IgD-negative memory B cell (primary cell): Measurements from ENCODE around the gene UBE2C. TPM values are rescaled to one million over a fixed set of nuclear protein-coding genes. Genes with fewer than 3 reads are reported as not detected.
"Not testable (repeated sequence)": the region's sequence is repeated elsewhere in the genome, so short reads cannot be mapped to it uniquely, and the experiment has no call there.

Experiments used
- H3K27ac Mint-ChIP-seq, 3 donors: one replicate each; pipeline ENCODE4 v1.8.0; 2020 to 2022; ENCODE audit warnings: mild to moderate bottlenecking in 3 of 3, mixed read lengths in 3 of 3, moderate library complexity in 1 of 3
- H3K27me3 Mint-ChIP-seq: one replicate; pipeline ENCODE4 v1.8.0; 2021; ENCODE audit warnings: mixed read lengths
- H3K36me3 Mint-ChIP-seq: one replicate; pipeline ENCODE4 v1.8.0; 2020; ENCODE audit warnings: mild to moderate bottlenecking, mixed read lengths
- H3K4me1 Mint-ChIP-seq, 3 donors: one replicate each; pipeline ENCODE4 v1.8.0; 2020 to 2022; ENCODE audit warnings: mixed read lengths in 3 of 3, mild to moderate bottlenecking in 1 of 3
- H3K4me3 Mint-ChIP-seq, 4 donors: one replicate each; pipeline ENCODE4 v1.8.0; 2020 to 2022; ENCODE audit warnings: mild to moderate bottlenecking in 4 of 4, mixed read lengths in 4 of 4, moderate library complexity in 3 of 4
- H3K9me3 Mint-ChIP-seq, 3 donors: one replicate each; pipeline ENCODE4 v1.8.0; 2020 to 2021; ENCODE audit warnings: mixed read lengths in 3 of 3, mild to moderate bottlenecking in 1 of 3
- polyA plus RNA-seq: library from polyadenylated mRNA; unstranded; fragments of 300-500 nt; fragmentation: Illumina TruSeq; gene quantifications from one replicate; pipeline ENCODE4 v1.2.3, GENCODE V29; 2021

UBE2C gene
- polyA plus RNA-seq, 1 donor from 2014 or later = 0.46 TPM

DNA sequence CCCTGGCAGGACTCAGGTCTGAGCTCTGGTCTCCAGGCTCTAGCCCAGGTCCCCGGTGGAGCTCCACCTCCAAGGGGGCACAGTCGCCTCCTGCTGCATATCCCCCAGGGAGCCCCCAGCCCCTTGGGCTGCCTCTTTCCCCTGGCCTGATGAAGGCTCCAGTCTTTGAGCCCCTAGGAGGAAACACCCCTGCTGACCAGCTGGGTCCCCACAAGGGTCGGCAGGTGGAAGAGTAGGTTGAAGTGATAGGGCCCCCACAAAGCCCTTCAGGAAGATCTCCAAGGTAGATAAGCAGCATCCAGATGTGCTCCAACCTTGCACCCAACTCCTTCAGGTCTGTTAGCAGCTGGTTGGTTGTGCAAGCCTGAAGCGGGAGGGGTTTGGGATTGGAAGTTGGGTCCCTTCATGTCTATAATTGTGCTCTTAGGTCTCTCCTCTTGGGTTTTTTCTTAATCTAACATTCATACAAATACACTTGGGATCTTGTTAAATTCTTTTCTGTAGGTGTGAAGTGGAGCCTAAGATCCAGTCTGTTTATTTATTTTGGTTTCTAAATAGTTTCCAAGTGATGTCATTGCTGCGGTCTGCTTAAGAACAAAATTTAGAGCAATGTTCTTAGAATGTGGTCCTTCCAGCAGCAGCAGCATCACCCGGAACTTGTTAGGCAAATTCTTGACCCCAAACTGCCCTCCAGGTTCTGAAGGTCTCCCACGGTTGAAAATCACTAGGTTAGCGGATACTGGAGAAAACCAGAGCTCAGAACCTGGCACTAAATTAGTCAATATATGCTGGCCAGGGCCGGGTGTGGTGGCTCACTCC lies 5.1 kb downstream of the UBE2C start:
- peaks cover 2% of the 10 kb centered on the region for H3K36me3 Mint-ChIP-seq
- no peak overlapping the region for H3K4me3 Mint-ChIP-seq
- peaks cover 2% of the 10 kb centered on the region for H3K27me3 Mint-ChIP-seq
- H3K27ac Mint-ChIP-seq = no peak overlapping the region
- H3K9me3 Mint-ChIP-seq = no peaks in the 10 kb centered on the region
- H3K4me1 Mint-ChIP-seq = peaks cover 0 to 10% (median 5%) of the 10 kb centered on the region in 3 donors

DNA sequence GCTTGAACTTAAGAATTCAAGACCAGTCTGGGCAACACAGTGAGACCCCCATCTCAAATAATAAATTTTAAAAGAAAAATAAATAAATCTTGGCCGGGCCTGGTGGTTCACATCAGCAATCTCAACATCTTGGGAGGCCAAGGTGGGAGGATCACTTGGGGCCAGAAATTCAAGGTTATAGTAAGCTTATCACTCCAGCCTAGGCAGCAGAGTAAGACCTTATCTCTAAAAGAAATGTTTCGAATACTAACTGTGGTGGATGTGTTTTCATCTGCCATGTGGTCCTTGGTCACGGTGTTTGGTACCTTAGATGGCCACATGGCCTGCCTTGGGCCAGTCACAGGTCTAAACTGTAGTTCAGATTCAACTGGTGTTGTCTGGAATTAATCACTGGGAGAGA lies 5.8 kb downstream of the UBE2C start:
- Mint-ChIP-seq H3K36me3 (peaks cover 2% of the 10 kb centered on the region), H3K4me1 (peaks cover 0 to 8% (median 6%) of the 10 kb centered on the region in 3 donors), H3K27me3 (peaks cover 3% of the 10 kb centered on the region), H3K27ac (no peak overlapping the region), H3K9me3 (no peaks in the 10 kb centered on the region), H3K4me3 (no peak overlapping the region)

DNA sequence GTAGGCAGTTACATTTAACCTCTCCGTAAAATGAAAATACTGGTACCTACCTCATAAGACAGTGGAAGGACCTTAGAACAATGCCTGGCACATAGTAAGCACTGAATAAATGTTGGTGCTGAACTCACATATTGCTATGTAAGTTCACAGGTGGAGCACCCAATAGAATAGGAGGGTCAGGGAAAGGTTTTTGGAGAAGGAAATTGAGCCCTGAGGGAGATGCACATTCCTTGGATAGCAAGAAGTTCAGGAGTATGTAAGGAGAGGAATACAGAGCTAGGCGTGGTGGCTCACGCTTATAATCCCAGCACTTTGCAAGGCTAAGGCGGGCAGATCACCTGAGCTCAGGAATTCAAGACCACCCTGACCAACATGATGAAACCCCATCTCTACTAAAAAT lies 7.0 kb downstream of the UBE2C start:
- H3K27ac Mint-ChIP-seq = no peak overlapping the region
- no peak overlapping the region for H3K4me3 Mint-ChIP-seq
- H3K4me1 Mint-ChIP-seq = peaks cover 6 to 15% (median 14%) of the 10 kb centered on the region in 3 donors
- peaks cover 2% of the 10 kb centered on the region for H3K36me3 Mint-ChIP-seq
- peaks cover 13% of the 10 kb centered on the region for H3K27me3 Mint-ChIP-seq
- H3K9me3 Mint-ChIP-seq = no peaks in the 10 kb centered on the region

DNA sequence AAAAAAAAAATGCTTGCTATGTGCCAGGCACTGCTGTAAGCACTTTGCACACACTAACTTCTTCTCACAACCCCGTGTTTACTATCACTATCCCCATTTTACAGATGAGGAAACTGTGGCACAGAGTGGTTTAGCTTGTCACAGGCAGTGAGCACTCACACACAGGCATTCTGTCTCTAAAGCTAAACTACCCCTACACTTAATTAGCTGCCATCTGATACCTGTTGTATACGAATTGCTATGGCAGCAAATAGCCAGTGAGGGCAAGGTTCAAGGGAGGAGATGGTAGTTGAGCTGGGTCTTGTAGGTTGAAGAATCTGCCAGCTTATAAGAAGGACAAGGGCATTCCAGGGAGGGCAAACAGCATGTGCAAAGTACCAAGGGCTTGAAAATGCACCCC lies 9.5 kb downstream of the UBE2C start:
- peaks cover 13% of the 10 kb centered on the region for H3K27me3 Mint-ChIP-seq
- no peaks in the 10 kb centered on the region for H3K9me3 Mint-ChIP-seq
- H3K36me3 Mint-ChIP-seq = peaks cover 2% of the 10 kb centered on the region
- H3K27ac Mint-ChIP-seq = no peak overlapping the region
- peaks cover 6 to 16% (median 15%) of the 10 kb centered on the region in 3 donors for H3K4me1 Mint-ChIP-seq
- H3K4me3 Mint-ChIP-seq = no peak overlapping the region

DNA sequence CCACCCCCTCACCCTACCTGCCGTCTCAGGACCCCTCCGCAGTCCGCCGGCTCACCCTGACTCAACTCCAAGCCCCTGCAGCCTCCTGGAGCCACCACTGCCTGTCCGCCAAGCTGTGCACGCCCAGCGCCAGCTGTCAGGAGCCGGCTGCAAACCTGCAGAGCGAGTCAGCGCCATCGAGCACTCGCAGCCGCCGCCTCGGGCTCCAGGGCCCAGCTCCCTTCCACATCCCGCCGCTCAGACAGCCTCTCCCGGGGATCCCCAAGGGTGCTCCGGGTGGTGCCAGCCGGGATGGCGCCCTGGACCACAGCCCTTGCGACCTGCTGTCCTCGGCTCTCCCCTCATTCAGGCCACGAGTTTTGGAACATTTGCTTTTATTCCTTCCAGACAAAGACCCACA lies 10.4 kb downstream of the UBE2C start:
- Mint-ChIP-seq H3K27me3 (peaks cover 13% of the 10 kb centered on the region), H3K27ac (no peak overlapping the region), H3K36me3 (peaks cover 2% of the 10 kb centered on the region), H3K4me3 (peak overlapping the region in 2 of 4 donors; percentile 41 to 65), H3K9me3 (no peaks in the 10 kb centered on the region), H3K4me1 (peaks cover 6 to 16% (median 15%) of the 10 kb centered on the region in 3 donors)

DNA sequence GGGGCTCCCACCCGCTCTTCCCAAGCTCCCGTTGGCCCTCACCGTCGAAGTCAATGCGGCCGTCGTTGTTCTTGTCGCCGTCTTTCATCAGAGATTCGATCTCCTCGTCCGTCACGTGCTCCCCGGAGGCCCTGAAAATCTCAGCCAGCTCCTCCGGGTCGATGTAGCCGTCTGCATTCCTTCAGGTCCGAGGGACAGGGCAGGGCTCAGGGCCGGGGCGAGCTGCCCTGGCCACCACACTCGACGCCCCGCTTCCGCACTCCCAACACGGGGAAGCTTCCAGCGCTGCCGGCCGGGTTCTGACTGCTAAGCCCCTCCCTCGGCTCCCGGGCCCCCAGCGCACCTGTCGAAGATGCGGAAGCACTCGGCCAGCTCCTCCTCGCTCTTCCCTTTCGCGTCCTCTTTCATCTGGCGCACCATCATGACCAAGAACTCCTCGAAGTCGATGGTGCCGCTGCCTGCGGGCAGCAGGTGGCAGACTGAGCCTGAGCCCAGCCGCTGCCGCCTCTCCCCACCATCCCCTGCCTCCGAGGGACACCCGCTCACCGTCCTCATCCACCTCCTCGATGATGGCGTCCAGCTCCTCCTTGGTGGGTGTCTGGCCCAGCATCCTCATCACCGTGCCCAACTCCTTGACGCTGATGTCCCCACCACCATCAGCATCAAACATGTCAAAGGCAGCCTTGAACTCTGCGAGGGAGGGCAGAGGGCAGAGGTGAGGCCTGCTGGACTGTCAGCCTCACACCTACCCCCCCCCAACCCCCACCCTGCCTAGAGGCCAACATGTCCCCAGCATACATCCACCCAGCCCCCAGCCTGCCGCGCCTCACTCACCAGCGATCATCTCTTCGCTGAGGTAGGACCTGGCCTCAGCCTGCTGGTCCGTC lies 11.7 kb downstream of the UBE2C start:
- peak overlapping the region; percentile 76 to 89 (median 83) for H3K4me3 Mint-ChIP-seq
- peak overlapping the region; percentile 73 to 96 (median 80) for H3K27ac Mint-ChIP-seq
- H3K9me3 Mint-ChIP-seq = no peaks in the 10 kb centered on the region
- H3K4me1 Mint-ChIP-seq = peaks cover 6 to 16% (median 15%) of the 10 kb centered on the region in 3 donors
- peaks cover 2% of the 10 kb centered on the region for H3K36me3 Mint-ChIP-seq
- peaks cover 13% of the 10 kb centered on the region for H3K27me3 Mint-ChIP-seq

DNA sequence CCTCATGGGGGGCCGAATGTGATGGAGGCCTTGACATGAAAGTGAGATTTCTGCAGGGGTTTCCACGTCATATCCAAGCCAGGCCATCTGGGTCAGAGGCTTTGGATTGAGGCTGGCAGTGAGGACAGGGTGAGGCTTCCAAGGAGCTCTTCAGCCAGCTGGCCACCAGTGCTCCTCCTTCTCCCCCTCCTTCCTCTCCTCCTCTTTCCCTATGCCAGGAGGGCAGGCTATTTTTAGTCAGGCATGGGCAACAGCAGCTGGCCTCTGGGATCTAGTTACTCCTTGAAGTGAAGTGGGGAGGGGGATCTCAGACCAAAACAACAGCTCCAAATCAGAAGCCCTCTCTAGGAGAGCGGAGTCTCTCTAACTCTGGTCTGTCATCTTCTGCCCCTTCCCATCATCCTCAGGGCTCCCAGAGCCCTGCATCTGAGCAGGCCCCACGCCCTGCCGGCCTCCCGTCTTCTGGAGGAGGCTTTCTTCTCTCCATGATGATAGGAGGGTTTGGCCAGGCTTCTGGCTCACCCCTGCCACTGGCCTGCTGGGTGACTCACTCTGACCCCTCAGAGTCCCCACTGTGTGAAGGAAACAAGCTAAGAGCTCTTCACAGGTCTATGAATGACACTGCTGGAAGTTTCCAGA lies 14.1 kb downstream of the UBE2C start:
- no peaks in the 10 kb centered on the region for H3K9me3 Mint-ChIP-seq
- H3K36me3 Mint-ChIP-seq = no peaks in the 10 kb centered on the region
- H3K4me3 Mint-ChIP-seq = peak overlapping the region in 1 of 4 donors; percentile 29
- peaks cover 6 to 13% (median 13%) of the 10 kb centered on the region in 3 donors for H3K4me1 Mint-ChIP-seq
- peaks cover 11% of the 10 kb centered on the region for H3K27me3 Mint-ChIP-seq
- no peak overlapping the region for H3K27ac Mint-ChIP-seq

DNA sequence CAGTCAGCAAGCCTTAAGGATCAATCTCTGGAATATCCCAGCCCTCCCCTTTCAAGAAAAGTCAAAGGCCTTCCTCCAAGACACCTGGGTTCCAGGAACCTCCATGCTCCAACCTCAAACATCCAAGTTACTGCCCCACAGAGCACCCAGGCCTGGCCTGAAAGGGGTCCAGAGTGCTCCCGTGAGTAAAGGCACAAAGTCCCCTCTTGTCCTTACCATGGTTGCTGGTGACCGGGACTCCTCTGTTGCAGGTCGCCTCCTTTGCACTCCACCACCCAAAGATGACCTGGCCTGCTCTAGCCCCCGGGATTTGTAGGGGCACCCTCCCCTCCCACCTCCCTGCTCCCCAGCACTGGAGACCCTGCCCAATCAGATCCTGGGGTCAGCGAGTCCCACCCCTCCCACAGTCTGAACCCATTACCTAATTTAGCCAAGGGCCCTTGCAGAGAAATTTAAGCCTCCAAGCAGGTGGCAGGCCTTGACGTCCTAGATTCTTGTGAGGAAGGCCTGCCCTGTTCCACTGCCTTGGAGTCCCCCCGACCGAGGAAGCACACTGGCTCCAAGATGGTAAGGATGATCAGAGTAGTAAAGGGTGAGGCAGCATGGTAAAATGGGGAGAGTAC lies 14.7 kb downstream of the UBE2C start, which contains the start of gene TNNC2:
TSS of gene TNNC2 (minus strand) at position 283 of the 623 bp plus-strand sequence. CDS start at position 219, 64 bp downstream.
- no peak within 1 kb of the TSS for H3K27ac Mint-ChIP-seq
- H3K4me3 Mint-ChIP-seq = peak within 1 kb of the TSS in 2 of 4 donors; percentile 24 to 29
- no peaks in the 10 kb centered on the region for H3K9me3 Mint-ChIP-seq
- peaks cover 6 to 13% (median 13%) of the 10 kb centered on the region in 3 donors for H3K4me1 Mint-ChIP-seq
- H3K27me3 Mint-ChIP-seq = peaks cover 11% of the 10 kb centered on the region
- no peaks in the 10 kb centered on the region for H3K36me3 Mint-ChIP-seq

DNA sequence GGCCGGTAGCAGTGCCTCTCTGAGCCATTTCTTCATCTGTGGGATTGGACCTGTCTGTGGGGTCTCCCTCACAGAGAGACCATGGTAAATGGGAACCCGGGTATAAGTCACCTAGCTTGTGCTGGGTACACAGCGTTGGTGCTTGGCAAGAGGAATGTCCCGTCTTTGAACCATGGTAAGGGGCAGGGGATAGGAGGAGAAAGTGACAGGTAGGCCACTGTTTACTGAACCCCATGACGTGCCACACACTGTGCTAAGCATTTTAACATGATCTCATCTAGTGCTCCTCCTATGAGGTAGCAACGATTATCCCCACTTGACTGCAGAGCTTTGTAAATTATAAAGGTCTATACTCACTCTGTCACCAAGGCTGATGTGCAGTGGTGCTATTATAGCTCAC lies 15.3 kb downstream of the UBE2C start:
- Mint-ChIP-seq H3K4me3 (peak overlapping the region in 1 of 4 donors; percentile 24), H3K9me3 (no peaks in the 10 kb centered on the region), H3K27me3 (peaks cover 11% of the 10 kb centered on the region), H3K27ac (no peak overlapping the region), H3K4me1 (peaks cover 6 to 11% (median 11%) of the 10 kb centered on the region in 3 donors), H3K36me3 (no peaks in the 10 kb centered on the region)

DNA sequence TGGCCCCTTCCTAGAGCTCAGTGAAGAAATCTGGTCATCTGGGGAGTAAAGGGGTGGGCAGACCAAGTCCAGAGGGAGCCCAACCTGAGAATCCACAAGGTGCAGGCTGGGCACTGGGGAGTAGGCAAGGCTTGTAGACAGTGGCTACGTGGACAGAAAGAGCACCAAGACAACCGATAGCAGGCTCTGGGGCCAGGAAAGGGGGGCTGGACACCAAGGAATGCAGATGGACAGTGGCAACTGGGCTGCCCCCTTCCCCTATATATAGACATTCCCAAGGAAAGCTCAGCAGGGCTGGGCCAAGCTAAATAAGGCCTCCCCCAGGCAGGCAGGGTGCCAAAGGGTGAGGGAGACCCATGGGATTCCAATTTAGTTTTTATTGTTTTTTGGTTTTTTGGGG lies 16.1 kb downstream of the UBE2C start:
- Mint-ChIP-seq H3K27me3 (peaks cover 12% of the 10 kb centered on the region), H3K4me1 (peaks cover 11 to 14% (median 13%) of the 10 kb centered on the region in 3 donors), H3K9me3 (no peaks in the 10 kb centered on the region), H3K36me3 (no peaks in the 10 kb centered on the region), H3K4me3 (no peak overlapping the region), H3K27ac (peak overlapping the region in 1 of 3 donors; percentile 35)

DNA sequence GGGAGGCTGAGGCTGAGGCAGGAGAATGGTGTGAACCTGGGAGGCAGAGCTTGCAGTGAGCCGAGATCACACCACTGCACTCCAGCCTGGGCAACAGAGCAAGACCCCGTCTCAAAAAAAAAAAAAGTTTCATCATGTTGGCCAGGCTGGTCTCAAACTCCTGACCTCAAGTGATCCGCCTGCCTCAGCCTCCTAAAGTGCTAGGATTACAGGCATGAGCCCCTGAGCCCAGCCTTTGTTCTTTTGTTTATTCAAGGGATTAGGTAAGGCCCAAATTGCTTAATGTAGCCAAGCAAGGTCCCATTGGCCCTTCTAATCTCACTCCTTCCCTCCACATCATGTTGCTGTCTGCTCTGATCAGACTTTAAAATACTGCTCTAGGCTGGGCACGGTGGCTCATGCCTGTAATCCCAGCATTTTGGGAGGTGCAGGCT lies 17.2 kb downstream of the UBE2C start:
- not testable (repeated sequence) for H3K9me3 Mint-ChIP-seq, H3K4me3 Mint-ChIP-seq, H3K27me3 Mint-ChIP-seq, H3K4me1 Mint-ChIP-seq, H3K27ac Mint-ChIP-seq, H3K36me3 Mint-ChIP-seq

DNA sequence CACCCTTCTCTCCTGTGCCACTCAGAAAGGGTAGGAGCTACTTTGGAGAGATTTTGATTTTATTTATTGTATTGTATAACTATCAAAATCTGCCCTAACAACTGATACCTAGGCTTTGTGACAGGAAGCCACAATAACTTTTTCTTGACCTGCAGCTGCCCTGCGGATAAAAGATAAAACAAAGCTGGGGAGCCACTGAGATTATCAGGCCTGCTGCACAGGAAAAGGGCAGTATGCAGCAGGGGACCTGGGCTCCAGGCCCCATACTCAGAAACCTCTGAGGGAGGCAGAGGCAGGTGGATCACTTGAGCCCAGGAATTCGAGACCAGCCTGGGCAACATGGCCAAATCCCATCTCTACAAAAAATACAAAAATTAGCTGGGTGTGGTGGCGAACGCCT lies 20.2 kb downstream of the UBE2C start:
- H3K9me3 Mint-ChIP-seq = no peaks in the 10 kb centered on the region
- peaks cover 5 to 6% (median 6%) of the 10 kb centered on the region in 3 donors for H3K4me1 Mint-ChIP-seq
- H3K36me3 Mint-ChIP-seq = no peaks in the 10 kb centered on the region
- H3K27me3 Mint-ChIP-seq = peaks cover 3% of the 10 kb centered on the region
- no peak overlapping the region for H3K27ac Mint-ChIP-seq
- peak overlapping the region in 3 of 4 donors; percentile 74 to 87 (median 85) for H3K4me3 Mint-ChIP-seq

DNA sequence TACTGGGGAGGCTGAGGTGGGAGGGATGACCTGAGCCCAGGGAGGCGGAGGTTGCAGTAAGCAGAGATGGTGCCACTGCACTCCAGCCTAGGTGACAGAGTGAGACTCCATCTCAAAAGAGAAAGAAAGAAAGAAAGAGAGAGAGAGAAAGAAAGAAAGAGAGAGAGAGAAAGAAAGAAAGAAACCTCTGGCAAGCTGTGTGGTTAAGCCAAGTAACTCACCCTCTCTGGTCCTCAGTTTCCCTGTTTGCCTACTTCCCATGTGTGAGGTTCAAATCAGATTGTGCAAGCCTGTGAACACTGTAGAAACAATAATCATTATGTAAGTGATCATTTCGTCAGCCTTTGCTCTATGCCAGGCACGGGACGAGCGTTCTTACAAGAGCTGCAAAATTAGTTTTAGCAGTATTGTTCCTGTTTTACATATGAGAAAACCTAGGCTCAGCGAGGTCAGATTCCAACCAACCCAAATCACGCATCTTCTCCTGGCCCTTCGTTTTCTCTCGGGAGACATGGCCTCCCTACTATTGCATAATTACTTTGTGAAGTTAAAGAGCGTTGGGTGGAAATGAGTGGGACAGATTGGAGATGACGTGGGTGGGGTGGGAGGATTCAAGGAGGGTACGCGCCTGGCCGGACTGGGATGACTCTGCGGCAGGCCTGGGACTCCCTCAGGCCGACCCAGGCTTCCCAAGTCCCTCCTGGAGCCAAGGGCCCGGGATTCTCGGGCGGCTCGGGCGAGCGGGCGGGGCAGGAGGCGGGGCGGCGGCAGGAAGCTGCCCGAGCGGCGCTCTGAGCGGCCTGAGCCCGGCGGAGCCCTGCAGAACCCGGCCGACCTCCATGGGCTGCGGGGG lies 20.8 kb downstream of the UBE2C start, which contains the start of gene SNX21:
TSS of gene SNX21 (plus strand) at position 770 of the 853 bp plus-strand sequence. CDS start 121 bp downstream, outside the sequence.
- Mint-ChIP-seq H3K9me3 (no peaks in the 10 kb centered on the region), H3K4me3 (peak within 1 kb of the TSS; percentile 74 to 95 (median 86)), H3K27ac (peak within 1 kb of the TSS in 1 of 3 donors; percentile 19), H3K4me1 (peaks cover 5 to 6% (median 6%) of the 10 kb centered on the region in 3 donors), H3K27me3 (peaks cover 3% of the 10 kb centered on the region), H3K36me3 (no peaks in the 10 kb centered on the region)
